Heart right ventricle (tissue), 16 donors: ENCODE results near the gene PAPLN. TPM values are rescaled to one million over a fixed set of nuclear protein-coding genes. Genes with fewer than 3 reads are reported as not detected.

Source experiments
- ATAC-seq, 8 donors: fragments of 200-7000 bp; cut with Tn5 transposase; one replicate each; pipeline ENCODE4 v1.9.1; 2020; ENCODE audit warnings: mild to moderate bottlenecking in 8 of 8, moderate library complexity in 8 of 8, moderate number of reproducible peaks in 1 of 8
- DNase-seq, 2 donors: peaks; one replicate each; pipeline ENCODE4 v3.0.0-alpha.2; 2020
- H3K27ac ChIP-seq, 10 donors: fragments of 200-600 bp; sonication (generic) in 2 of 10; one replicate each; pipeline versions ENCODE4 v1.5.0 to v1.8.0; 2020 to 2022; ENCODE audit warnings: mild to moderate bottlenecking in 3 of 10
- H3K27me3 ChIP-seq, 7 donors: fragments of 200-600 bp; one replicate each; pipeline ENCODE4 v1.8.0; 2021 to 2022; ENCODE audit warnings: mild to moderate bottlenecking in 2 of 7
- H3K36me3 ChIP-seq, 9 donors: fragments of 200-600 bp; sonication (generic) in 1 of 9; one replicate each; pipeline versions ENCODE4 v1.5.0 to v1.8.0; 2020 to 2022; ENCODE audit warnings: mild to moderate bottlenecking in 2 of 9
- H3K4me1 ChIP-seq, 9 donors: fragments of 200-600 bp; sonication (generic) in 1 of 9; one replicate each; pipeline versions ENCODE4 v1.5.0 to v1.8.0; 2020 to 2022; ENCODE audit warnings: mild to moderate bottlenecking in 4 of 9
- H3K4me3 ChIP-seq, 10 donors: fragments of 200-600 bp; sonication (generic) in 2 of 10; one replicate each; pipeline versions ENCODE4 v1.5.0 to v1.8.0; 2020 to 2022; ENCODE audit warnings: mild to moderate bottlenecking in 7 of 10, moderate library complexity in 2 of 10
- H3K9me3 ChIP-seq, 11 donors: fragments of 200-600 bp in 10 of 11; sonication (generic) in 2 of 11; one replicate each; pipeline versions ENCODE4 v1.5.0 to v1.8.0; 2013 to 2022; ENCODE audit warnings: mild to moderate bottlenecking in 2 of 11, control low read depth in 1 of 11, moderate library complexity in 1 of 11
- CTCF ChIP-seq, 9 donors: fragments of 200-600 bp; sonication (generic) in 2 of 9; IDR thresholded peaks; one replicate each; pipeline versions ENCODE4 v1.5.0 to v1.8.0; 2021 to 2022; ENCODE audit warnings: antibody characterized with exemption in 9 of 9, mild to moderate bottlenecking in 5 of 9, moderate library complexity in 1 of 9
- WGBS, 2 donors: extraction: QIAGEN DNeasy Blood & Tissue Kit; methylation state at CpG; one replicate each; pipeline ENCODE4 v1.1.7; 2013; ENCODE audit warnings: inconsistent platforms in 1 of 2; 5-methylcytosine and 5-hydroxymethylcytosine counted together
- intact Hi-C, 10 donors: fragments of 100-400 bp; cut with DNase I; formaldehyde crosslinking; loops; one replicate each; pipeline versions ENCODE4 v1.11.1 to v1.14.2; 2022
- polyA plus RNA-seq, 2 donors: library from polyadenylated mRNA; stranded (reverse); fragments of 200-250 nt; gene quantifications; one replicate each; pipeline ENCODE4 v1.2.3, GENCODE V29; 2013
- total RNA-seq, 10 donors: library from RNA; stranded (reverse); fragmentation: NEBNext Ultra II Directional in 3 of 10; extraction: Animal tissue kit (Norgen Biotek cat#: 25700) in 3 of 10; gene quantifications; one replicate each; pipeline versions ENCODE4 v1.2.1 to v1.2.4, GENCODE V29; 2021 to 2023
- donor health status: Arrhythmogenic right ventricular cardiomyopathy.
- donor health status: ischemic (EF 13 %, LVEDD 7.1; RV severe dilation, severe dysfunction).
- donor health status: healthy with polysubstance abuse.
- donor health status: DM: no; HTN: yes; CAD: no.
- donor health status: DM: no; HTN: no; CAD: no.
- donor health status: ischemic (EF 25% LVEDD 6.9; RV normal size, moderate dysfunction).
- donor health status: ischemic (EF 25% LVEDD 5.7; RV mildly dilated, moderate dysfunction).
- donor health status: healthy.
- donor health status: DM: yes; HTN: yes; CAD: no.
- donor health status: Ischemic cardiomyopathy.
- donor health status: ischemic (EF 35%, LVEDD 5.7; RV mildly dilated, moderate dysfunction).
- donor health status: nonischemic (EF 11% LVEDD 7.7; RV severe dilation, severe dysfunction).
- donor health status: DM: yes; HTN: yes; CAD: no.
- donor health status: PGD.
- donor health status: ischemic (EF 29% LVEDD 5.4; RV normal size, mild dysfunction).
- donor health status: nonischemic (EF 23%, LVEDD 6.1; RV moderate dilation, normal function).

The PAPLN gene
- total and polyA plus RNA-seq, 12 donors: 0.64 to 4.1 (median 1.8) TPM

- no peaks in the 10 kb centered on the region for H3K36me3 ChIP-seq
- H3K4me3 ChIP-seq: no peak overlapping the region
- no peaks in the 10 kb centered on the region for H3K4me1 ChIP-seq
- intact Hi-C loops: no loop called here
- no peak overlapping the region for H3K27ac ChIP-seq
- peak in 1 of 8 donors; percentile 26 for ATAC-seq
- WGBS, 2 donors: 92 to 93% methylated on average over 12 of the region's 12 CpGs
- no peaks in the 10 kb centered on the region for H3K9me3 ChIP-seq
- DNase-seq: no peak
- no peak for TF ChIP-seq CTCF (IDR thresholded peaks at IDR 0.05)
- H3K27me3 ChIP-seq: no peaks in the 10 kb centered on the region
Observed at GRCh38 chr14:73253721-73254120, 16.4 kb downstream of the PAPLN start.

- Histone ChIP-seq H3K4me3 (no peak overlapping the region), H3K36me3 (no peaks in the 10 kb centered on the region), H3K27ac (no peak overlapping the region), H3K4me1 (no peaks in the 10 kb centered on the region), H3K27me3 (no peaks in the 10 kb centered on the region), H3K9me3 (no peaks in the 10 kb centered on the region)
- DNase-seq (no peak), ATAC-seq (no peak)
- WGBS, 2 donors: 91 to 93% methylated on average over 28 of the region's 28 CpGs
- TF ChIP-seq CTCF (IDR thresholded peaks at IDR 0.05): no peak
- intact Hi-C loops: no loop called here
Observed at GRCh38 chr14:73254247-73255004, 17.1 kb downstream of the PAPLN start.

GRCh38 chr14:73255005-73255400, 17.7 kb downstream of the PAPLN start:
- TF ChIP-seq CTCF (IDR thresholded peaks at IDR 0.05): no peak
- H3K4me3 ChIP-seq: no peak overlapping the region
- peak in 1 of 8 donors; percentile 39 for ATAC-seq
- 91% methylated on average over 6 of the region's 6 CpGs for WGBS, 2 donors
- H3K27me3 ChIP-seq: no peaks in the 10 kb centered on the region
- no peaks in the 10 kb centered on the region for H3K9me3 ChIP-seq
- H3K36me3 ChIP-seq: no peaks in the 10 kb centered on the region
- no peaks in the 10 kb centered on the region for H3K4me1 ChIP-seq
- H3K27ac ChIP-seq: no peak overlapping the region
- DNase-seq: no peak
- intact Hi-C loops: no loop called here

GRCh38 chr14:73255693-73256225, 18.5 kb downstream of the PAPLN start:
- Histone ChIP-seq H3K4me3 (no peak overlapping the region), H3K36me3 (no peaks in the 10 kb centered on the region), H3K9me3 (no peaks in the 10 kb centered on the region), H3K27ac (no peak overlapping the region), H3K27me3 (no peaks in the 10 kb centered on the region), H3K4me1 (no peaks in the 10 kb centered on the region)
- DNase-seq: no peak
- intact Hi-C loops: no loop called here
- ATAC-seq: no peak
- 86 to 87% methylated on average over 9 of the region's 9 CpGs for WGBS, 2 donors
- no peak for TF ChIP-seq CTCF (IDR thresholded peaks at IDR 0.05)
